HepG2 (cell line): ENCODE results near the gene SLC4A2. TPM values are rescaled to one million over a fixed set of nuclear protein-coding genes. Genes with fewer than 3 reads are reported as not detected.
A peak's percentile ranks its signal among the peaks of the same experiment; 100 is the strongest.

Experiments used
- ATF4 ChIP-seq, 2 experiments: fragments of 450-650 bp in 1 of 2; sonication (generic) in 1 of 2; formaldehyde crosslinking; IDR thresholded peaks; 2 replicates each; pipeline versions ENCODE4 v1.5.0 to v1.8.0; 2020 to 2022; ENCODE audit warnings: mild to moderate bottlenecking in 1 of 2, missing genetic modification reagents in 1 of 2
- ATF7 ChIP-seq, 2 experiments: fragments of 450-650 bp in 1 of 2; sonication (generic) in 1 of 2; formaldehyde crosslinking in 1 of 2; IDR thresholded peaks; 2 replicates each; pipeline versions ENCODE4 v1.4.0 to v1.6.1; 2016 to 2020; ENCODE audit warnings: antibody characterized with exemption in 1 of 2, mild to moderate bottlenecking in 1 of 2, missing genetic modification reagents in 1 of 2
- CENPBD1 ChIP-seq: sonication (generic); formaldehyde crosslinking; IDR thresholded peaks from 2 replicates; pipeline ENCODE4 v1.8.0; 2022; ENCODE audit warnings: missing genetic modification reagents, low read depth, mild to moderate bottlenecking, borderline replicate concordance
- CHD2 ChIP-seq: IDR thresholded peaks from 2 replicates; pipeline ENCODE4 v1.6.1; 2011; ENCODE audit warnings: low read depth, low read length, improper control_type of control experiment
- HES4 ChIP-seq: sonication (generic); formaldehyde crosslinking; IDR thresholded peaks from 2 replicates; pipeline ENCODE4 v1.9.0; 2021; ENCODE audit warnings: mild to moderate bottlenecking, missing genetic modification reagents, borderline replicate concordance
- HIVEP1 ChIP-seq: sonication (generic); formaldehyde crosslinking; IDR thresholded peaks from 2 replicates; pipeline ENCODE4 v1.4.0; 2020; ENCODE audit warnings: mild to moderate bottlenecking, missing genetic modification reagents
- MTERF4 ChIP-seq: sonication (generic); formaldehyde crosslinking; IDR thresholded peaks from 2 replicates; pipeline ENCODE4 v1.8.0; 2023; ENCODE audit warnings: mild to moderate bottlenecking, missing genetic modification reagents
- NFE2 ChIP-seq: sonication (generic); formaldehyde crosslinking; IDR thresholded peaks from 2 replicates; pipeline ENCODE4 v1.4.0; 2020; ENCODE audit warnings: missing genetic modification reagents
- RARA ChIP-seq: IDR thresholded peaks from 2 replicates; pipeline ENCODE4 v1.6.1; 2016; ENCODE audit warnings: missing genetic modification reagents, missing compliant biosample characterization
- REST ChIP-seq, 2 experiments: IDR thresholded peaks; 2 replicates each; pipeline ENCODE4 v1.6.1; 2011 to 2012; ENCODE audit warnings: low read length in 2 of 2, borderline replicate concordance in 1 of 2, low read depth in 1 of 2, mild to moderate bottlenecking in 1 of 2, moderate library complexity in 1 of 2
- REXO4 ChIP-seq: sonication (generic); formaldehyde crosslinking; IDR thresholded peaks from 2 replicates; pipeline ENCODE4 v1.8.0; 2022; ENCODE audit warnings: missing genetic modification reagents, mild to moderate bottlenecking, borderline replicate concordance
- SMAD3 ChIP-seq: sonication (generic); formaldehyde crosslinking; IDR thresholded peaks from 2 replicates; pipeline ENCODE4 v1.4.0; 2020; ENCODE audit warnings: missing genetic modification reagents
- TFDP2 ChIP-seq: sonication (generic); formaldehyde crosslinking; IDR thresholded peaks from 2 replicates; pipeline ENCODE4 v1.4.0; 2020; ENCODE audit warnings: missing genetic modification reagents
- ZFP1 ChIP-seq: IDR thresholded peaks from 2 replicates; pipeline ENCODE4 v1.6.1; 2016
- ZMYM2 ChIP-seq: sonication (generic); formaldehyde crosslinking; IDR thresholded peaks from 2 replicates; pipeline ENCODE4 v1.8.0; 2022; ENCODE audit warnings: mild to moderate bottlenecking, missing genetic modification reagents
- ZNF432 ChIP-seq: sonication (generic); formaldehyde crosslinking; IDR thresholded peaks from 2 replicates; pipeline ENCODE4 v1.5.0; 2020; ENCODE audit warnings: missing genetic modification reagents, mild to moderate bottlenecking, borderline replicate concordance
- ZNF788 ChIP-seq: sonication (generic); formaldehyde crosslinking; IDR thresholded peaks from 2 replicates; pipeline ENCODE4 v1.5.0; 2020; ENCODE audit warnings: mild to moderate bottlenecking, missing genetic modification reagents, borderline replicate concordance
- polyA plus RNA-seq, 8 experiments: library from polyadenylated mRNA; depleted of rRNA in 3 of 8; stranded (reverse) in 7 of 8; unstranded in 1 of 8; fragments of >200 nt; fragmentation: Illumina TruSeq in 4 of 8; extraction: Trizol in 4 of 8; gene quantifications; 2 replicates each; pipeline versions ENCODE4 v1.2.1 to v1.2.3, GENCODE V29; 2011 to 2016; ENCODE audit warnings: low read depth in 4 of 8, missing spikeins in 1 of 8, mixed read lengths in 1 of 8; ENCODE audit not compliant: insufficient read depth in 1 of 8
- total RNA-seq, 5 experiments: library from RNA; depleted of rRNA; stranded (reverse); fragments of >200 nt; fragmentation: Illumina TruSeq; extraction: Trizol; gene quantifications; 2 replicates each; pipeline ENCODE4 v1.2.3, GENCODE V29; 2016; ENCODE audit warnings: low read depth in 1 of 5

SLC4A2 gene
- total and polyA plus RNA-seq, 2 of the 13 experiments (the other 11 are each of a cell fraction or from before 2014, with no cell fraction given) = 51.9 to 73.4 TPM

GRCh38 chr7:151017953-151018420 lies 41.4 kb upstream of the SLC4A2 start (continued):
- no peak for TF ChIP-seq ATF7 (IDR thresholded peaks at IDR 0.05)
- 0 out of 2 replicates have a peak, but pooled peaks have one; percentile 29 for TF ChIP-seq ATF7 (CRISPR knock-in tag; IDR thresholded peaks at IDR 0.05)
- TF ChIP-seq NFE2 (CRISPR knock-in tag) = no peak
- no peak for TF ChIP-seq ZNF432 (CRISPR knock-in tag)
- no peak for TF ChIP-seq REXO4 (CRISPR knock-in tag)
- peak; percentile 70 for TF ChIP-seq HIVEP1 (CRISPR knock-in tag)
- no peak for TF ChIP-seq ZMYM2
- no peak for TF ChIP-seq ATF4 (CRISPR knock-in tag; IDR thresholded peaks at IDR 0.05)
- TF ChIP-seq MTERF4 = peak; percentile 79; the same call in 1 of the 2 replicates
- TF ChIP-seq TFDP2 (CRISPR knock-in tag) = peak; percentile 50; the same call in 1 of the 2 replicates
- no peak for TF ChIP-seq CENPBD1
- TF ChIP-seq SMAD3 (CRISPR knock-in tag) = no peak
- TF ChIP-seq CHD2 = 0 out of 2 replicates have a peak, but pooled peaks have one; percentile 20
- no peak for TF ChIP-seq ZNF788 (CRISPR knock-in tag)
- 0 out of 2 replicates have a peak, but pooled peaks have one; percentile 28 for TF ChIP-seq ZFP1
- no peak for TF ChIP-seq HES4 (CRISPR knock-in tag)
- no peak for TF ChIP-seq RARA
- no peak for TF ChIP-seq REST (IDR thresholded peaks at IDR 0.05; ENCODE audit: borderline replicate concordance in 1 of 2, low read depth in 1 of 2, low read length in 2 of 2)
